Kidney epithelial cell (primary cell): ENCODE results near the gene ALG12. TPM values are rescaled to one million over a fixed set of nuclear protein-coding genes. Genes with fewer than 3 reads are reported as not detected.

Experiments used
- DNase-seq: peaks from one replicate; pipeline ENCODE4 v3.0.0-alpha.2; 2010; ENCODE audit warnings: low read depth
- H3K27me3 ChIP-seq: 2 replicates; pipeline ENCODE4 v1.6.0; 2011; ENCODE audit warnings: low read length; ENCODE audit not compliant: control insufficient read depth, insufficient read depth
- H3K36me3 ChIP-seq: 2 replicates; pipeline ENCODE4 v1.5.1; 2011; ENCODE audit warnings: low read length; ENCODE audit not compliant: control insufficient read depth, insufficient read depth
- H3K4me3 ChIP-seq: 2 replicates; pipeline ENCODE4 v1.5.1; 2011; ENCODE audit warnings: low read depth, mild to moderate bottlenecking, control low read depth, low read length
- total RNA-seq: library from RNA; depleted of rRNA; stranded (reverse); fragments of >200 nt; gene quantifications from 2 replicates; pipeline ENCODE4 v1.2.3, GENCODE V29; 2015
- TF ChIP-seq, protein P1 (sequence below): IDR thresholded peaks from 2 replicates; pipeline ENCODE4 v1.5.1; 2011; ENCODE audit warnings: mild to moderate bottlenecking, moderate library complexity, low read length, control low read depth, inconsistent platforms; ENCODE audit not compliant: insufficient read depth, poor library complexity, severe bottlenecking

Gene ALG12
- total RNA-seq, 1 donor from 2014 or later, result 24.3 TPM

DNA sequence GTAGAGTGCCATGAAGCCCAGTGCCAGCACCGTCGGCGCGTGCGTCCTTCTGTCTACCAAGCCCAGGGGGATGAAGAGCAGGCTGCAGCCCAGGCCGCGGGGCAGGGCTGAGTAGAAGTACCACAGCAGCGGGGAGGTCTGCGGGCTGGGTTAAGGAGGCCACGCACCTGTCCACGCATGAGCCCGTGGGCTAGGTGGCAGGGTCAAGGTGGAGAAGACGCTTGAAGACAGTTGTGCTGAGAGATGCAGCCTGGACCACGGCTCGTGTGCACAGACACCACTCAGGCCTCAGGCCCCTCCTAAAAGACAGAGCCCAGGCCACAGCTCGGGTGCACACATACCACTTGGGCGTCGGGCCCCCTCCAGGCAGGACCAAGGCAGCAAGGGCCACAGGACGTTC is 10.4 kb downstream of the ALG12 start:
- no peaks in the 10 kb centered on the region for H3K27me3 ChIP-seq
- TF ChIP-seq, protein P1, sequence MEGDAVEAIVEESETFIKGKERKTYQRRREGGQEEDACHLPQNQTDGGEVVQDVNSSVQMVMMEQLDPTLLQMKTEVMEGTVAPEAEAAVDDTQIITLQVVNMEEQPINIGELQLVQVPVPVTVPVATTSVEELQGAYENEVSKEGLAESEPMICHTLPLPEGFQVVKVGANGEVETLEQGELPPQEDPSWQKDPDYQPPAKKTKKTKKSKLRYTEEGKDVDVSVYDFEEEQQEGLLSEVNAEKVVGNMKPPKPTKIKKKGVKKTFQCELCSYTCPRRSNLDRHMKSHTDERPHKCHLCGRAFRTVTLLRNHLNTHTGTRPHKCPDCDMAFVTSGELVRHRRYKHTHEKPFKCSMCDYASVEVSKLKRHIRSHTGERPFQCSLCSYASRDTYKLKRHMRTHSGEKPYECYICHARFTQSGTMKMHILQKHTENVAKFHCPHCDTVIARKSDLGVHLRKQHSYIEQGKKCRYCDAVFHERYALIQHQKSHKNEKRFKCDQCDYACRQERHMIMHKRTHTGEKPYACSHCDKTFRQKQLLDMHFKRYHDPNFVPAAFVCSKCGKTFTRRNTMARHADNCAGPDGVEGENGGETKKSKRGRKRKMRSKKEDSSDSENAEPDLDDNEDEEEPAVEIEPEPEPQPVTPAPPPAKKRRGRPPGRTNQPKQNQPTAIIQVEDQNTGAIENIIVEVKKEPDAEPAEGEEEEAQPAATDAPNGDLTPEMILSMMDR, result no peak
- H3K36me3 ChIP-seq, result no peaks in the 10 kb centered on the region
- H3K4me3 ChIP-seq, result no peak overlapping the region
- no peak for DNase-seq

DNA sequence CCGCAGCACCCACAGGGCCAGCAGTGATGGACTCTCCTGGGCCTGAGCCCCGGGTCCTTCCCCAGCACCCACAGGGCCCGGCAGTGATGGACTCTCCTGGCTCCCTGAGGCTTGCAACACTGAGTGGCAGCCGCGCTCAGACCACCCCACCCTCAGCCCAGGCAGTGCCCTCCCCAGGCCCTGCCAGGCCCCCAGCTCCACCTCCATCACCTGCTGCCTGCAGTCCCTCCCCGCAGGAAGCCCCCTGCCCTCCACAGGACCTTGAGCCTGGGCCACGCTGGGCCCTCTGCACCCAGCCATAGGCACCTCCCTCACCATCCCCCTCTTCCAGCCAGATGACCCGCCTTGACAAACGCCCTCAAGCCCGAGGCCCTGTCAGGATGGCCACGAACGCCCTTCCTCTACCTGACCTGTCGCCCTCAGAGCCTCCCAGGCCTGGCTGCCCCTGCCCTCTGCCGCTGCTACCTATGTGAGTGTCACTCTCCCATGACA is 11.4 kb downstream of the ALG12 start:
- no peak for DNase-seq
- H3K36me3 ChIP-seq, result no peaks in the 10 kb centered on the region

DNA sequence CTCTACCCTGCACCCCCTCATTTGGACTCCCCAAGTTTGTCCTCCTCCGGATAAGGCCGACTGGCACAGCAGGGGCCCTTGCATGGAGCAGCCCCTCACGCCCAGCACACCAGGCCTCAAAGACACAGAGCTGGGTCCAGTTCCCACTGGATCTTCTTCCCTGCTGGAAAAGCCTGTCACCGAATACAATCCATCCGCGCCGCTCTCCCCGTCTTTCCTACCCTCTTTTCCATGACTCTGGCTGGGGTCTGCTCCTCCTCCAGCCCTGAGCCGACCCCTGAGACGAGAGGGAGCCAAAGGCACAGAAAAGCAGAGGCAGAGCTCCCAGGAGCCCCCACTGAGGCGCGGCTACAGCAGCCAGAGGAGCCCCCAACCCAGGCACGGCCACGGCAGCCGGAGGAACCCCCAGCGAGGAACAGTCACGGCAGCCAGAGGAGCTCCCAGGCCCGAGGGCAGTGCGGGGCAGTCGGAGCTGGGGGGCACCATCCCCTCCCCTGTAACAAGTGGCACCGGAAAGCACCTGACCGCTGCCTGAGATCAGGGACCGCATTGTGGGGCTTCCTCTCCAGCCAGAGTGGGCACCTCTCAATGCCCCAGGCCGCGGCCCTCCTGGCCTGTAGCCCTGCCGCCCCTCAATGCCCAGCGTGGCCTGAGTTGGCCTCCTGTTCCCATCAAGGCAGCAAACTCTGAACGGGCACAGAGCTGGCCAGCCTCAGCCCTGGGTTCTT is 12.0 kb downstream of the ALG12 start:
- no peak for DNase-seq
- H3K36me3 ChIP-seq, result no peaks in the 10 kb centered on the region
- H3K4me3 ChIP-seq, result no peak overlapping the region
- TF ChIP-seq, protein P1, result no peak
- no peaks in the 10 kb centered on the region for H3K27me3 ChIP-seq

More for the DNA sequence above, 11.4 kb downstream of the ALG12 start:
- Histone ChIP-seq H3K4me3 (no peak overlapping the region), H3K27me3 (no peaks in the 10 kb centered on the region)
- TF ChIP-seq, protein P1, result no peak

DNA sequence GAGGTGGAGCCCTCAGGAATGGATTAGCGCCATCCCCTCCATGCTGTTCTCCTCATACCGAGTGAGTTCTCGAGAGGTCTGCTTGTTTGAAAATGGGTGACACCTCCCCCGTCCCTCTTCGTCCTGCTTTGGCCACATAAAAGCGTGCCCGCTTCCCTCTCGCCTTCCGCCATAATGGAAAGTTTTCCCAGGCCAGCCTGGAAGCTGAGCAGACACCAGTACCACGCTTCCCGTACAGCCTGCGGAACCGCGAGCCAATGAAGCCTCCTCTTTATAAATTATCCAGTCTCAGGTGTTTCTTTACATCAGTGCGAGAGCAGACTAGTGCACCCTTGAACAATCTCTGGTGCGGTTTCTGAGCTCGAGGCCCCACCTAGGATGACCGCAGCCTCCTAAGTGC is 12.8 kb downstream of the ALG12 start:
- TF ChIP-seq, protein P1, result no peak
- no peaks in the 10 kb centered on the region for H3K27me3 ChIP-seq
- no peak overlapping the region for H3K4me3 ChIP-seq
- no peaks in the 10 kb centered on the region for H3K36me3 ChIP-seq
- DNase-seq, result no peak

DNA sequence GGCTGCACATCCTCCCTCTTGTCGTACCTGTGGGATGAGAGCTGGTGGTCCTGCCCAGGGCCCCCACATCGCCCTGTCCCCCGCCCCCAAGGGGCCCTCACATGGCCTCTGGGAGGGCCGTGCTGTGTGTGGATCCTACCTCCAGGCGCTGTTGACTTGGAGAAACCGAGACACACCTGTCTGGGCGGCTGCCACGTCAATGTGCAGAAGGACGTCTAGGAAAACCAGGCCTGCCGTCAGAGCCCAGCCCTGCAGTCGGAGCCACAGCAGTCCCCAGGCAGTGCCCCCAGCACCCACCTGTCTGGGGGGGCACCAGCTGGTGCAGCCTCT is 14.2 kb downstream of the ALG12 start:
- no peak for DNase-seq
- H3K36me3 ChIP-seq, result no peaks in the 10 kb centered on the region
- no peaks in the 10 kb centered on the region for H3K27me3 ChIP-seq
- TF ChIP-seq, protein P1, result no peak
- H3K4me3 ChIP-seq, result no peak overlapping the region
